Muscle of leg (tissue), 11 donors: ENCODE results near the gene CAPN5. TPM values are rescaled to one million over a fixed set of nuclear protein-coding genes. Genes with fewer than 3 reads are reported as not detected.
A peak's percentile ranks its signal among the peaks of the same experiment; 100 is the strongest.

Experiments used
- DNase-seq: peaks from one replicate; pipeline ENCODE4 v3.0.0; 2013
- H3K27ac ChIP-seq: one replicate; pipeline ENCODE4 v1.5.1; 2013; ENCODE audit warnings: mild to moderate bottlenecking, low read length, control low read depth
- H3K27me3 ChIP-seq: one replicate; pipeline ENCODE4 v1.6.1; 2013; ENCODE audit warnings: low read length; ENCODE audit not compliant: control insufficient read depth, insufficient read depth
- H3K36me3 ChIP-seq: one replicate; pipeline ENCODE4 v1.6.1; 2013; ENCODE audit warnings: low read length; ENCODE audit not compliant: control insufficient read depth, insufficient read depth
- H3K4me1 ChIP-seq: one replicate; pipeline ENCODE4 v1.6.1; 2013; ENCODE audit warnings: low read length; ENCODE audit not compliant: control insufficient read depth, insufficient read depth
- H3K4me3 ChIP-seq: one replicate; pipeline ENCODE4 v1.5.1; 2013; ENCODE audit warnings: low read length, control low read depth
- H3K9me3 ChIP-seq: replicated peaks from 2 replicates; pipeline ENCODE4 v1.6.1; 2013; ENCODE audit warnings: low read depth, low read length; ENCODE audit not compliant: control insufficient read depth
- WGBS: methylation state at CpG from one replicate; pipeline ENCODE4 v1.1.5; 2013; ENCODE audit warnings: missing lambda C conversion rate; ENCODE audit not compliant: insufficient coverage; 5-methylcytosine and 5-hydroxymethylcytosine counted together
- polyA plus RNA-seq, 8 donors: library from polyadenylated mRNA; unstranded; fragments of 120-200 nt; gene quantifications; one replicate each; pipeline versions ENCODE4 v1.2.1 to v1.2.3, GENCODE V29; 2013; ENCODE audit warnings: inconsistent platforms in 1 of 8, low replicate concordance in 1 of 8; ENCODE audit not compliant: insufficient read length in 8 of 8, insufficient read depth in 1 of 8
- total RNA-seq: library from RNA; stranded (reverse); fragments of 120-200 nt; gene quantifications from one replicate; pipeline ENCODE4 v1.2.4, GENCODE V29; 2013

CAPN5 gene
- total and polyA plus RNA-seq, 9 donors, result 6.2 to 17.8 (median 12.1) TPM

DNA sequence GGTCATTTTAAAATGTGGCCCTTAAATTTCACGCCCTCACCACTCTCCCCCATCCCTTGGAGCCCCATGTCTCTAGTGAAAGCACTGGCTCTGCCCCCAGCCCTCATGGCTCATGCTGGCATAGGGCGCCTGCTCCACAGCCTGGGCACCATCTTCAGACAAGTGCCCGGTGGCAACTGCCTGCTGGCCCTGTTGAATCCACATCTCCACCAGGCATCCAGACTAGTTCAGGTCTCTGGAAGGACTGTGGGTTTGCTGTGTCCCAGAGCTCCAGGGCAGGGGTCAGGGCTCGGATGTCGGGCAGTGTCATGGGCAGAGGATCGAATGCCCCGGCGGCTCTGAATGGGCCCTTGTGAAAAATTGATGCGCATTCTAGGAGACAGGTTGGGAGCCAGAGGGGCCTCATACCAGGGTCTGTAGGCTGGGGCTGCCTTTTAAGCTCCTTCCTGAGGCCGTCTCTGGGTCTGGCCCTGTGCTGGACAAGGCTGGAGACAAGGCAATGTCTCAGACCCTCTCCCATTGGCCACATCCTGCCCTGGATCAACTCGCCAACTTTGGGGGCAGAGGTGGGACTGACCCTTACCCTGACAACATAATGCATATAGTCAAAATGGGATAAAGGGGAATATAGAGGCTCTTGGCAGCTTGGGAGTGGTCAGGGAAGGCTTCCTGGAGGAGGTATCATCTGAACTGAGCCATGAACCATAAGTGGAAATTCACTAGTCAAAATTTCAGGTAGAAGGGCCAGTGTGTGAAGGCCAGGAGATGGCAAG, 62.5 kb downstream of the CAPN5 start:
- DNase-seq, result no peak
- Histone ChIP-seq H3K4me1 (peaks cover 35% of the 10 kb centered on the region), H3K4me3 (no peak overlapping the region), H3K27me3 (no peaks in the 10 kb centered on the region), H3K9me3 (no peaks in the 10 kb centered on the region), H3K27ac (no peak overlapping the region), H3K36me3 (peaks cover 8% of the 10 kb centered on the region)
- 86% methylated on average over 6 of the region's 11 CpGs for WGBS

DNA sequence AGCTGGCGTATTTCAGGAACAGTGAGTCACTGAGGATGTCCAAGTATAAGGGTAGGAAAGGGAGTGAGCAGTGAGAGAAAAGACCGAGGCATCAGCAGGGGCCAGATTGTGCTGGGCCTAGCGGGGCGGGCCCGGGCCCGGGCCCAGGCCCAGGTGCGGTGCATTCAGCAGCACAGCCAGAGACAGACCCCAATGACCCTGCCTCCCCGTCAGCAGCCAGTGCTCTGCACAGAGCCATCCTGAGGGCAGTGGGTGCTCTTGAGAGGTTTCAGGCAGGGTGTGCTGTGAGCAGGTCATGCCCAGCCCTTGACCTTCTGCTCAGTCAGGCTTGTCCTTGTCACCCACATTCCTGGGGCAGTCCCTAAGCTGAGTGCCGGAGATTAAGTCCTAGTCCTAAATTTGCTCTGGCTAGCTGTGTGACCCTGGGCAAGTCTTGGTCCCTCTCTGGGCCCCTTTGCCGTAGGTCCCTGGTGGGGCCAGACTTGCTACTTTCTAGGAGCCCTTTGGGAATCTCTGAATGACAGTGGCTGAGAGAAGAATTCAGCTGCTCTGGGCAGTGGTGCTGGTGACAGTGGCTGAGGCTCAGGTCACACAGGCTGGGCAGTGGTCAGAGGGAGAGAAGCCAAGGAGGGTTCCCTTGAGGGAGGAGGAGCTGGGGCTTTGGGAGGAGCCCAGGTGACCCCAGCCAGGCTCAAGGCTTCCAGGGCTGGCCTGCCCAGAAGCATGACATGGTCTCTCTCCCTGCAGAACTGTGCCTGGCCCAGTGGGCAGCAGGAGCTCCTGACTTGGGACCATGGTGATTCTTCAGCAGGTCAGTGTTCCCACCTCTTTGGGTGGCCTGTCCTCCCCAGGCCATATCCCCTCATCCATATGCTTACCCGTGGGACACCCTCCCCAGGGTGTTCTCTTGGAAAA, 63.3 kb downstream of the CAPN5 start:
- Histone ChIP-seq H3K27ac (no peak overlapping the region), H3K36me3 (peaks cover 5% of the 10 kb centered on the region), H3K9me3 (no peaks in the 10 kb centered on the region), H3K27me3 (no peaks in the 10 kb centered on the region), H3K4me3 (no peak overlapping the region), H3K4me1 (peaks cover 35% of the 10 kb centered on the region)
- DNase-seq, result no peak
- 87% methylated on average over 11 of the region's 11 CpGs for WGBS

DNA sequence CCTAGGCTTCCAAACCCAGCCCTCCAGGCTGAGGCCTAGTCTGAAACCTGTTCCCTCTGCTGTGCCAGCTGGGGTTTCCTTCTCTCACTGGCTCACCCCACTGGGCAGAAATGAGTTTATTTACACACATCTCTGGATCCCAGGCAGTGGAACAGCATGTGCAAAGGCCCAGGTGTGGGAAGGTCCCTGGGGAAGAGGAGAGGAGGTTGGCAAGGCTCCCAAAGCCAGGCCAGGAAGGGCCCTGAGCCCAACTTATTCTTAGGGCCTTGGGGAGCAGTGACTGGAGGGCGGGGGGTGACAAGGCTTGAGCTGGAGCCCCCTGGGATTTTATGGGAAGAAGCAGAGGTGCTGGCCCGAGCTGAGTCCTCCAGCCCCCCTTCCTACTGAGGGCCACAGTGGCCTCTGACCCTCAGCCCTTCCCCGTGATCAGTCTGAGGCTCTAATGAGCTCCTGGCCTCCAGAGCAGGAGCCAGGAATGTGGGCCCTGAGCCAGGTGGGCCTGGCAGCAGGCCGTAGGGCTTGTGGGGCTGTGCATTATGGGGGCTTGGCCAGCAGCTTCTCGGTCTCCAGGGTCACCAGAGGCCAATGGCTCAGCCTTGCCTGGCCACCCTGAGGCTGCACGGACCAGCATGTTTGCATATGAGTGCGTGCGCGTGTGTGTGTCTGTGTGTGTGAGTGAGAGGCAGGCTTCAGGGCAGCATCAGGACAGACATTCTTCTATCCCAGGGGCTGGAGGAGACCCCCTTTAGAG, 64.2 kb downstream of the CAPN5 start:
- Histone ChIP-seq H3K27me3 (no peaks in the 10 kb centered on the region), H3K36me3 (peaks cover 2% of the 10 kb centered on the region), H3K4me1 (peaks cover 35% of the 10 kb centered on the region), H3K4me3 (no peak overlapping the region), H3K27ac (no peak overlapping the region), H3K9me3 (no peaks in the 10 kb centered on the region)
- peak; percentile 58 for DNase-seq
- WGBS, result 50% methylated on average over 6 of the region's 9 CpGs

DNA sequence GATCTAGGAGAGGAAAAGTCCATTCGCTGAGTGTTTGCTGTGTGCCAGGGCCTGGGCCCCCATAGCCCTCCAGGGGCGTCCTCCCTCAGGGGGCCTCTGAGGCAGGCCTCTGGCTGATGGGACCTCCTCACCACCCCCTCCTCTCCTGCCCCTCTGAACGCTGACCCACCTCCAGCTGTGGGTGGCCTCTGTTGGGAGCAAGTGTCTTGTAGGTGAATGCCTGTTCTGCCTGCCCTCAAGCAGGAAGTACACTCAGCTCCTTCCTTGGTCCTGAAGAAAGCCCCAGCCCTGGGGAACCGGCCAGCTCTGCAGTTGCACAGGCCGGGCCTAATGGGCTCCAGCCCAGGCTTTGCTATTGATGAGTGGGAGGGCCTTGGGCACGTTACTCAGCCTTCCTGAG, 64.8 kb downstream of the CAPN5 start:
- no peak overlapping the region for H3K4me3 ChIP-seq
- H3K36me3 ChIP-seq, result no peaks in the 10 kb centered on the region
- DNase-seq, result no peak
- H3K27me3 ChIP-seq, result peaks cover under 1% of the 10 kb centered on the region
- 20% methylated on average over 1 of the region's 6 CpGs for WGBS
- H3K4me1 ChIP-seq, result peaks cover 35% of the 10 kb centered on the region
- H3K9me3 ChIP-seq, result no peaks in the 10 kb centered on the region
- no peak overlapping the region for H3K27ac ChIP-seq

DNA sequence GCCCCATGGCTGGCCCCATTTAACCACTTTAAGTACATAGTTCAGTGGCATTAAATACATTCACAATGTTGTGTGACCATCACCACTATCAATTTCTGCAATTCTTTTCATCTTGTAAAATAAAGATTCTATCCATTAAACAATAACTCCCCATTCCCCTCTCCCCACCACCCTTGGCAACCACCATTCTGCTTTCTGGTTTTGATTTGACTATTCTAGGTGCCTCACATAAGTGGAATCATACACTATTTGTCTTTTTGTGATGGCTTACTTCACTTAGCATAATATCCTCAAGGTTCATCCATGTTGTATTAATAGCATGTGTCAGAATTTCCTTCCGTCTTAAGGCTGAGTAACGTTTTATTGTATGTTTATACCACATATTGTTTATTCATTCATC, 68.3 kb downstream of the CAPN5 start:
- H3K4me1 ChIP-seq, result peaks cover 45% of the 10 kb centered on the region
- H3K27me3 ChIP-seq, result peaks cover 27% of the 10 kb centered on the region
- no peak for DNase-seq
- H3K36me3 ChIP-seq, result no peaks in the 10 kb centered on the region
- H3K4me3 ChIP-seq, result no peak overlapping the region
- no CpG with 5 or more reads among the region's 2 CpGs for WGBS
- H3K9me3 ChIP-seq, result no peaks in the 10 kb centered on the region
- H3K27ac ChIP-seq, result no peak overlapping the region

DNA sequence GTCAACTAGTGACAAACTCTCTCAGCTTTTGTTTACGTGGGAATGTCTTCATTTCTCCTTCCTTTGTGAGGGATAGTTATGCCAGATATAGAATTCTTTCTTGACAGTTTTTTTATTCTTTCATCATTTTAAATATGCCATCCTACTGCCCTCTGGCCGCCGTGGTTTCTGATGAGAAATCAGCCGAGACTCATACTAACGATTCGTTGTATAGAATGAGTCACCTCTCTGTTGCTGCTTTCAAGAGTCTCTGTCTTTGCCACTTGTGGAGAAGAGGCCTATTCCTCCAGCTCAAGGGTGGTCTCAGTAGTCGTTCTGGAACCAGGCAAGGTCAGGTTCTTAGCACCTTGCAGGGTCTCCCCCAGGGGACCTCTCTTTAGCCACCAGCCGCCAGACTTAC, 69.3 kb downstream of the CAPN5 start:
- Histone ChIP-seq H3K36me3 (no peaks in the 10 kb centered on the region), H3K27ac (no peak overlapping the region), H3K27me3 (peaks cover 27% of the 10 kb centered on the region), H3K4me1 (peaks cover 45% of the 10 kb centered on the region), H3K4me3 (no peak overlapping the region), H3K9me3 (no peaks in the 10 kb centered on the region)
- DNase-seq, result no peak
- 78% methylated on average over 7 of the region's 8 CpGs for WGBS

DNA sequence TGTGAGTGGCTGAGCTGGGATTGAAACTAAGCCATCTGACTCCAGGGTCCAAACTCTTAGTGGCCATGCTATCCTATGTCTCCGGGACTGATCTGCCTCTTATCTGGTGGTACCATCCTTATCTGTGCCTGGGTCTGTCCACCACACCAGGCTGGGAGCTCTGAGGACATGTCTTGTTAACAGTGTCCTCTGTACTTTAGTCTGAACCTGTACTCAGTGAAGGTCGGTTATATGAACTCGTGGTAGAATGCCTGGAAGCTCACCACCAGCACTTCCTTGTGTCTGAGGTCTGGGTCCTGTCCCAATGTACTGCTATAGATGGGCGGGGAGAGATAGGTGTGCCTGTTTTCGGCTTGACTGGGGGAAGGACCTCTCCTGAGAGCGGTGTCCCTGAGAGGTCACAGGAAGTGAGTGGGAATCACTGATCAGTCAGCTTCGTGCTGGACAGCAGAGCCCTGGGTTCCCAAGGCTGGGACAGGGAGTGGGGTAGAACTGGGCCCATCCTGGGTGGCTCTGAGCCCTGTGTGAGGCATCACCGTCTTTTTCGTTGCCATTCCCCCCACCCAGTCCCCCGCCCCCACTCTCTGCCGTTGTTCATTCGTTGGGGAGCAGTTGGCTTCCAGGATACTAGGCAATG, 70.1 kb downstream of the CAPN5 start:
- Histone ChIP-seq H3K27ac (no peak overlapping the region), H3K27me3 (peaks cover 27% of the 10 kb centered on the region), H3K9me3 (no peaks in the 10 kb centered on the region), H3K4me1 (peaks cover 40% of the 10 kb centered on the region), H3K36me3 (no peaks in the 10 kb centered on the region), H3K4me3 (no peak overlapping the region)
- WGBS, result 77% methylated on average over 7 of the region's 12 CpGs
- no peak for DNase-seq

DNA sequence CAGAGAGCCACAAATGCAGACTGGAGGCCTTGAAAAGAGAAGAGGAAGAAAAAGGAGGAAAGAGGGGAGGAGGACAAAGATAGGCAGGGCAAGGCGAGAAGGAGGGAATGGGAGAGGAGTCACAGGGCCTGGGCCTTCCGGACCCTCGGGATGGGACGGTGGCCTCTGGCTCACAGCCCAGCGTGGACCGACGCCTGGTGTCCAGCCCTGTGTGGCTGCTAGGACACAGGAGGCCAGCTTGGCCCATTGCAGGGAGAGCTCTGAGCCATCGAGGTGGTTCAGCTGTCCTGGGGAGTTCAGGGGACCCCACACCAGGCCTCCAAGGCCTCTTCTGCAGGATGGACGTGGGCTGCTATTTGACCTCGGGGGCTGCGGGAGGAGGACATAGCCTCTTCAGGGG, 70.7 kb downstream of the CAPN5 start:
- no peak overlapping the region for H3K27ac ChIP-seq
- WGBS, result 60% methylated on average over 11 of the region's 11 CpGs

DNA sequence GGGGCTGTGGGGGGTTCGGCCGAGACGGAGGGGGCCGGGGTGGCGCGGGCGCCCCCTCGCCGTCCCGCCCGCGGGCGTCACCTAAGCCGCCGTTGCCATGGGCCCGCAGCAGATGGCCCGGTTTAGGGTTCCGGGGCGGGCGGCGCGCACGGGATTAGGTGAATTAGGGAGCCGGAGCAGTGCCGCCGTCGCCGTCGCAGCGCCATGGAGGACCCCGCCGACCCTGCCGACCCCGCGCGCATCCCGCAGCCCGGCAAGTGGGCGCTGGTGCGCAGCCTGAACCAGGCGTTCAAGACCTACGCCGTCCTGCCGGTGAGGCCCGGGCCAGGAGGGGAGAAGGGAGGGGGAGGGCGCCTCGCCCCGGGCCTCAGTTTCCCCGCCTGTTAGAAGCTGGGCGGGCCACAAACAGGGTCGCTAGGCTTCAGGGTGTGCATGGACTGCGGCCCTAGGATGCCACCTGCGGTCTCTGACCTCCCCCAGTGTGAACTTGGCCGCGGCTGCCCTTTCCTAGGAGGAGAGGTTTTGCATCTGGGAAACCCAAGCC, 71.4 kb downstream of the CAPN5 start:
- DNase-seq, result no peak
- 8% methylated on average over 54 of the region's 55 CpGs for WGBS
- no peaks in the 10 kb centered on the region for H3K36me3 ChIP-seq
- H3K27ac ChIP-seq, result no peak overlapping the region
- H3K4me1 ChIP-seq, result peaks cover 40% of the 10 kb centered on the region
- H3K9me3 ChIP-seq, result no peaks in the 10 kb centered on the region
- H3K4me3 ChIP-seq, result no peak overlapping the region
- peaks cover 29% of the 10 kb centered on the region for H3K27me3 ChIP-seq

More for the DNA sequence above, 70.7 kb downstream of the CAPN5 start:
- Histone ChIP-seq H3K4me3 (no peak overlapping the region), H3K4me1 (peaks cover 40% of the 10 kb centered on the region), H3K9me3 (no peaks in the 10 kb centered on the region), H3K36me3 (no peaks in the 10 kb centered on the region), H3K27me3 (peaks cover 29% of the 10 kb centered on the region)
- DNase-seq, result no peak
